ENCODE measurements around the gene RASGRP2.
"Not testable (repeated sequence)": the region's sequence is repeated elsewhere in the genome, so short reads cannot be mapped to it uniquely, and the experiment has no call there.

The RASGRP2 gene

DNA sequence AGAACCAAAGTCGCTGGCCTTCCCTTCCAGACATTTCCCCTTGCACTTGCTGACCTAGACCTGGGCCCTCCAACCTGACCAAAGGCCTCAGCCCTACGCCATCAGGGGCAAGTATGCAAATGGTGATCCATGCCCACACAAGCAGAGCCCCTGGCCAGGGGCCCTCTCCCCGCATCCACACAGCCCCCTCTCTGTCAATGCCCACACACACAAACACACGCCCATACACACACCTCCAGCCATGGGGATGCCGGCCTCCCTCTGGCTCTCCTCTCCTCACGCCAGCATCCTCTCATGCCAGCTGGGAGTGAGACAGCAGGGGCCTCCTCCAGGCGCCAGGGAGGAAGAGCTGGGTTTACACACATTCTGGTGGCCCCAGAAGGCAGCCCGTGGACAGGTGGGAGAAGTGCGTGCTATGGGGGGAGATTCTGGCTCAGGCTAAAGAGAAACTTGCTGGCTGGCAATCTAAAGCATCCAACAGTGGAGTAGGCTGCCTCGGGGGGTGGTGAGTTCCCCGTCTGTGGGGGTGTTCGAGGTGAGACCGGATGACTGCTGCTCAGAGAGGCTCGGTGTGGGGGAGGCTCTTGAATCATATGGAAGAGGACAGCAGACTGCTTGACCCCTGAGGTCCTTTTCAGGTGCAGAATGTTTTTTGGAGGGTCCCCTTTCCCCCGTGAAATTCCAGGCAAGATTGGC is 25.7 kb downstream of the RASGRP2 start:
- DNase-seq = no peak

DNA sequence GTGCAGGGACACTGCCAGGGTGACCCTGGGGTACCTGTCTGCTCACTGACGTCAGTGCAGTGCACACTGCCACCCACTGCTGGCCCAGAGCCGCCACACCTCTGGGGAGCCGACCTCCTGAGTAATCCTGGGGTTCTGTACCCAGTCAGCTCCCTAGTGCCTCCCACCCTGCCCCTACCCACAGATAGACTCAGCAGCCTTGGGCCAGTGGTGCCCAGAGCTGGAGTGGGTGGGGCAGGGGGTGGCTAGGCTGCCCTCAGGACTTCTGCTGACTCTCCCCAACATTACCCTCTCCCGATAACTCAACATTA is 26.7 kb downstream of the RASGRP2 start:
- DNase-seq = no peak

DNA sequence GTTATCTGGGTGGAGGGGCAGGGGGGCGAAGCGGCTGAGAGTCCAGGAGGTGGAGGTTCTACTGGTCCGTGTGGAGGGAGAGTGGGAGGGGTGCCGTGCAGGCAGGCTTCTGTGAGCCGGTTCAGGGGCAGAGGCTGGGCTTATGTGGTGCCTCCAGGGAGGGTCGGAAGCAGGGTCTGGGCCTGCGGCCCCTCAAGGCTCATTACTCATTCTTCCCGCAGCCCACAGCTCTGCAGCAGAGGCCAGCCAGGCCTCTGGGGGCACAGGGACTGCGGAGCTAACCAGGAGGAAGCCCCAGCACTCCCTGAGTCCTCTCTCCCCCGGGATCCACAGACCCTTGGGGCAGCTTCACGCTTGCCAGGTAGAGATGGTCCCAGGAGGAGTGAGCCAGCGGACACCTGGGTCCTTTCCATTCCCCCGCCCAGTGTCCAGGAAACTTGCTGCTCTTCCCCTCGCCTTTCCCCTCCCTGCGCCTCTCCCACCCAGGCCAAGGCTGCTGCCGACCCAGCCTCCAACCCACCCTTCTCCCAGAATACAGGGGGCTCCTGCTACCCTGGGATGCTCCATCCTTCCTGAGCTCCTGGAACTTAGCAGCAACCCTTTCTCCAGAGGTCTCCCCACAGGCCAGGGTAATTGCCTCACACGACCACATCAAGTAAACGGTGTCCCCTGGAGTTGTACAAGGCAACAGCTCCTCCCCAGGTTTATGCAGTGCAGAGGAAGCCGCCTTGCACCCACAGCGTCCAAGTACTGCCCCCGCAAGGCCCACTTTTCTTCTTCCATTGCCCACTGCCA is 27.3 kb downstream of the RASGRP2 start:
- no peak for DNase-seq

DNA sequence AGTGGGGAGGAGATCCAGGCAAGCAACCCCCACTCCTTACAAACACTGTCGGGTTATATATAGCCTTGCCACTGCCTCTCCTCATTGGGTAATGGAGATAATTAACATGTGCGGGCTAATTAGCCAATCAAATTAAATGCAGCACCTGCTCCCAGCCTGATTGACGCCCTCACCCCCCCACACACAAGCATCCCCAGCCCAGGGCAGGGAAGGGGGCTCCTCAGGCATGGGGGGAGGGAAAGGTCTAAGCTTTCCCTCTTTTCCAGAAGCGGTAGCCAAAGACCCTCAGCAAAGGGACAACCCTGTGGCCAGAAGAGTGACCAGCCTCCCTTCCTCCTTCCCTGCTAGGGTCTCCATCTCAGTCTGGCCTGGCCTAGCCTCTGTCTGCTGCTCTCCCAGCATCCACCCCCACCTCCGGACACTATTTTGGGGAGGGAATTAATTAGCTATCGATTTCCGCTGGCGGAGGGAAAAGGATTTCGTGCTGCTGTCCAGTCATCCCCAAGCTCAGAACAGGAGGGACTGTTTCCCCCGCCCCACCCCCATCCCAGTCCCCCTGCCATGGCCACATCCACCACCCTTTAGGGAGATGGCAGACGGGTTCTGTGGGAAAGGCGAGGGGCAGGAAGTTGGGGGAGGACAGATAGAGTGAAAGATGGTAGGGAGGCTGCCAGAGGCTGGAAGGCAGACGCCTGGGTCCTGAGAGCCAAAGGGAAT is 28.0 kb downstream of the RASGRP2 start:
- no peak for DNase-seq

DNA sequence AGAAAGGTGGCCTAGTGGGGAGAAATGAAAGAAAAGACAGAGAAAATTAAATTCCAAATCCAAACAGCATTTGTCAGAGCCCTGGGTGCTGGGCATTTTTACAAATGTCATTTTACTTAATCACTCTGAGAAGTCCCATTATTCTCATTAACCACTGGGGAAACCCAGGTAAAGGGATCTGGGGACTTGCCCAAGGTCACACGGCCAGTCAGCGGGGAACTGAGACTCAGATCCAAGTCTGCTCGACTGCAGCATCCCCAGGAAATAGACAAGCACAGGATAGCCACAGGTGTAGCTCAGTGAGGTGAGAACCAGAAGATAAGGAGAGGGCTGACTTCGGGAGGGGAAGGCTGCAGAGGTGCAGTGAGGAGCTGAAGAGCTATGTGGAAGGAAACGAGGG is 28.8 kb downstream of the RASGRP2 start:
- DNase-seq = no peak

DNA sequence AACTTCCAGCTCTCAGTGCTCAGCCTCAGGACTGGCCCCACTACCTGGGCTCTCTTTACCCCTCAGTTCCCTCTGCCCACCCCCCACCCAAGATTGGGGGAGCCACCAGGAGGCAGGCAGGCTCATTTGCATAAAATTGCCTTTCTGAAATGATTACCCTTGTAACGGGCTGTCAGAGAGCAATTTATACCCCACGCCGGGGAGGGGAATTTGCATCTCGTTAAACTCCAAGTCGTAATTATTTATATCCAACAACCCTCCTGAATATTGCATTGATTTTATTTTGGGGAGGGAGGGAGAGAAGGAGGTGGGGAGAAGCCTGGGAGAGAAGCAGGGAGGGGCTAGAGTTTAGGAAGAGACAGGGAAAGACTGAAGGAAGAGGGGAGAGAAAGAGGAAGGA is 29.3 kb downstream of the RASGRP2 start:
- no peak for DNase-seq

DNA sequence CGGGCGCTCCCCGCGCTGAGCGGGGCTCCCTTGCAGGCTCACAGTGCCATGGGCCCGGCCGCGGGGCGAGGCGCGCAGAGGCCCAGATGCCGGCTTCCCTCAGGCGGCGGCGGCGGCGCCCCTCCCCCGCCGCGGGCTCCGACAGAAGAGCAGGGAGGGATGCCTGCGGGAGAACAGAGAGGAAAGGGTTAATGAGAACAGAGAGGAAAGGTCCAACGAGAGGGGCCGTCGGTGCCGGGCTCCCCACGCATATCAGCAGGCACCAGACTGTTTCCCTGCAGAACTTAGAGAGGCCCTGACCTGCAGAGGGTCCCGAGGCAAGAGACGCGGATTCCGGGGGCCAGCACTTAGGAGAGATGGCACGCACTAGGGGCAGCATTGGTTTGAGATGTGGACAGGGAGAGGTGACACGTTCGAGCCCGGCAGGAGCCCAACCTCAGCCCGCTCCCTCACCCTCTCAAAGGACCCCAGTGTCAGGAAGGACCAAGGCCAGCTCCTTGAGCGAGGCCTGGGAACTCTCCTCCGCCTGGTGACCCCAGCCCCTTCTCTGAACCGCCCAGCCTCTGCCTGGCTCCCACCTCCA is 30.1 kb downstream of the RASGRP2 start:
- DNase-seq = no peak

DNA sequence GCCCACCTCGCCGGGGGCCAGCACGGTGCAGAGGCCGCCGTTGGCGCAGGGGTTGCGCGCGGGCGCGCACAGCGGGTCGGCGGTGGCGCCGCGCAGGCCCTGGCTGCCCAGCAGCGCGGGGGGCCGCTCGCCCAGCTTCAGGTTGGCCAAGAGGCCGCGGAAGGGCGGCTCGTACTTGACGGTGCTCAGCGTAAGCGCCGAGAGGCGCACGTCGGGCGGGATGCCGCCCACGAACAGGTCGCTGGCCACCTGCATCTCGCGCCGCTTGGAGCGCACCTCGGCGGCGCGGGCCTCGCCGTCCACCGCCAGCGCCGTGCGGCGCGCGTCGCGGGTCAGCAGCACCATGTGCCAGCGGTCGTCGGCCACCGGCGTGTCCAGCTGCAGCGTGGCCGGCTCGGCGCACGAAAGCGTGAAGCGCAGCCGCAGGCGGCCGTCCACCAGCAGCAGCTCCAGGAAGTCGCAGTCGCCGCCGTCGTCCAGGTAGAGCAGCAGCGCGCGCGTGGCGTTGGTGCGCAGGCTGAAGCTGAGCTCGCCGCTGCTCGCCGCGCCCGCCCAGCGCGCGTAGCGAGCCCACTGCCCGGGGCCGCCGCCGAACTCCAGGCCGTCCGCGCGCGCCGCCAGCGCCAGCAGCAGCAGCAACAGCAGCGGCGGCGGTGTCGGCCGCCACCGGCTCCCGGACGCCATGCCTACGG is 30.8 kb downstream of the RASGRP2 start:
- DNase-seq = peak; percentile 37

DNA sequence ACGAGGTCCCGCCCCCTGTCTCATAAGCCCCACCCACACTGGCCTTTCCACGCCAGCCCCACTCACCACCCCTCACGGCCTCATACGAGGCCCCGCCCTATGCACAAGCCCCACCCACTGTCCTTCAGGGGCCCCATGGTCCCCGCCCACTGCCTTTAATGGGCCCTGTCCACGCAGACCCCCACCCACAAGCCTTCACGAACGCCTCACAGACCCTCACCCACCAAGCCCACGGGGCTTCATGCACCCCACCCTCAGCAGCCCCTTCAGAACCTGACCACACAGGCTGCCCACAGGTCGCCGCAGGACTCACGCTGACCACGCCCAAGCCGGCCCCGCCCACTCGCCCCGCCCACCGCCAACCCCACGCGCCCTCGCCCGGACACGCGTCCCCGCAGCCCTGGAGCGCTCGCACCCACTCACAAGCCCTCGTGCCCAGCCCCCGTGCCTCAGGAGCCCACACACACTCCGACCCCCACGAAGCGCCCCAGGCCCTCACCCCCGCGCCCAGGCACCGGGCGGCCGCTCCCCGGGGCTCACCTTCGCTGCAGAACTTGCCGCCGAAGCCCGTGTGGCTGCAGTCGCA is 31.4 kb downstream of the RASGRP2 start:
- DNase-seq = no peak

DNA sequence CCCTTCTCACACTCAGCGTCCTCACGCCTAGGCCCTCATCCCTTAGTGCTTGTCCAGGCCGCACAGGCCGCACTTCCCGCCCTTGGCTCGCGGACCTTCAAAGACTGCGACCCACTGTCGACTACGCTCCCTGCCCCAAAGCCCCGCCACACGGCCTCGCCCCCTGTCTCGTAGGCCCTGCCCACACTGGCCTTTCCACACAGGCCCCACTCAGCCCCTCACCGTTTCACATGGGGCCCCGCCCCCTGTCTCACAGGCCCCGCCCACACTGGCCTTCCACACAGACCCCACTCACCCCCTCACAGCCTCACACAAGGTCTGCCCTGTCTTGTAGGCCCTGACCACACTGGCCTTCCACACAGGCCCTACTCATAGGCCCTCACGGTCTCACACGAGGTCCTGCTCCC is 32.0 kb downstream of the RASGRP2 start:
- no peak for DNase-seq

DNA sequence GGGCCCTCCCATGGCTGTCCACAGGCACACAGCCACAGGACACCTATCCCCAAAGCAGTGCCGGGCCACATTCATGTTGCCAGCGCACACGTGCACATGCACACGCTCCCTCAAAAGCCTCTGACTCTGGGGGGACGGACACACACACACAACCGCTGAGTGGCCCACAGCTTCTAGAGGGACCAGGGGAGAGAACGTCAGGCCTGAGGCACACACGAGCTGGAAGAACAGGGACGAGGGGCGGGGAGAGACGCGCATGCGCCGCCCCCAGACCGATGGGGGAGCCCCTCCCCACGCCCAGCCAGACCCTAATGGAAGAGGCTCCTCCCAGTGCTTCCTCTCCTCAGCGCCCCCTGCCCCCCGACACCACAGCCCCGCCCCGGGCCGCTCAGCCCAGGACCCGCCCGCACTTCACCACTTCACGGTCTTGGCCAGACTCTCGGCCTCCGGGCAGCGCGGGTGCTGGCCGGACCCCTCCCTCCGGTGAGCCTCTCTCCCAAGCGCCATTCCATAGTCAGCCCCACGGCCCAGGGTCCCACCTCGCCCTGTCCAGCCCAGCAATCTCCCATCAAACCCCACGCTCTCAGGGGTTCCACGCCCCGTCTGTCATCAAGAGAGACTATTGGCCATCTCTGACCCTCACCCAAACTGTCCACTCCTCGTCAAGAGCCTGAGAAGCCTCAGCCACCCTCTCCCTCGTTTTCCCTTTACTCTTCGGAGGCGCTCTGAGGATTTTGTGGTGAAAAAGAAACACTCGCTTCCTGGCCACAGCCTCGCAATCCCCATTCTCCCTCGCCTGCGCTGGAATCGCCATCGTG is 32.6 kb downstream of the RASGRP2 start:
- no peak for DNase-seq

DNA sequence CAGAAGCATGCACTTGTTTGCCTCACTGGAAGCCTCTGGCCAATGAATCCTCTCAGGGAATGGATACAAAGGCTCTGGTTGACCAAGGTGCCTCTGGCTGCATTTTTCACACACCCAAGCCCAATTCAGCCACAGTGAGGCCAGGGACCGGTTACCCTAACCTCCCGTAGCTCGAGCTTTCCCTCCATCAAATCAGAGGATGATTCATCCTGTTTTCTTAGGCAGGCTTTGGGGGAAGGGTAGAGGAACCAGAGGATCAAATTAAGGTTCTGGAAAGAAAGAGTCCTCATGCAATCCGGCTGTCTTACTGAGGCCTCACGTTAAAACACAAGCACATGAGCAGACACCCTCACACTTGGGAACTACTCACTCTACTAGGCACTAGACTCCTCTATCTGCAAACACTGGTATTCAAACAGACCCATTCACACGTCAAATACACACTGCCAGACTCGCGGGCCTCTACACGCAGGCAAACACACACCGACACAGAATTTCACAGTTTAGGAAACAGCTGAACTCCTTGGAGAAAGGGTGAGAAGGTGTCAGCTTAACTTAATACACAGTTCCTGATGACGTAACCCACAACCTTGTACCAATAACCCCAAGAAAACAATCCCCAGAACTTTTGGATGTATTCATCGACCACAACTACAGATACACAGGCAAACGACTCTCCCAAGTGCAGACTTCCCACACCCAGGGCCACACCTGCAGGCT is 33.4 kb downstream of the RASGRP2 start:
- peak; percentile 60 for DNase-seq

DNA sequence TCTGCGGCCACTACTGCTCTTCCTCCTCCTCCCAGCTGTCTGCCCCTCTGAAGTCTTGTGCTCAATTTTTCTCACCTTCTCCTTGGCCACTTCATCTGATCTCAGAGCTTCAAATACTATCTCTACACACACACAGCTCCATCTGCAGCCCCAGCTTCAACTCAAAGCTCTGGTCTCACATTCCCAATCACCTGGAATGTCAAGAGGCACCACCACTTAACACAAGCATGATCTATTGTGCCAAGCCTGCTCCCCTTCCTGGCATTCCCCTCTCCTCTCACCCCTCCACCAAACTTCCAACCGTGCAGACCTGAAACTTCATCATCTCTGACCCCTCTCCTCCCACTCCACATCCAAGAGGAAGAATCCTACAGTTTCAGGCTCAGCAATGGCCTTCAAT is 38.4 kb downstream of the RASGRP2 start:
- no peak for DNase-seq

DNA sequence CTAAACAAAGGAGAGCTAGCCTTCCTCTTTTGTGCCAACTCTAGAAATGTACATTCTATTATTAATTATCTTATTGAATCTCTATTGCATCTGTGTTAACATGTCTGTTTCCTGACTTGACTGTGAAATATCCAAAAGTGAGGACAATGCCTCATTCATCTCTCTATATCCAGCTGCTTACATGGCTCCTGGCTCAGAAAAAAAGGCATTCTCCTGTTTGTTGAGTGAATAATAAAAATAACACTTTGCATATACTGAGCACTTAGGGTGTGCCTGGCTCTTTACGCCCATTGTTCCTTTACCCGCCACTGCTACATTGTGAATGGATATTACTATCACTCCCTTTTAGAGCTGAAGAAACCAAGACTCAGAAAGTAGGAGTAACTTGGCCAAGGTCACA is 40.9 kb downstream of the RASGRP2 start:
- DNase-seq = no peak

DNA sequence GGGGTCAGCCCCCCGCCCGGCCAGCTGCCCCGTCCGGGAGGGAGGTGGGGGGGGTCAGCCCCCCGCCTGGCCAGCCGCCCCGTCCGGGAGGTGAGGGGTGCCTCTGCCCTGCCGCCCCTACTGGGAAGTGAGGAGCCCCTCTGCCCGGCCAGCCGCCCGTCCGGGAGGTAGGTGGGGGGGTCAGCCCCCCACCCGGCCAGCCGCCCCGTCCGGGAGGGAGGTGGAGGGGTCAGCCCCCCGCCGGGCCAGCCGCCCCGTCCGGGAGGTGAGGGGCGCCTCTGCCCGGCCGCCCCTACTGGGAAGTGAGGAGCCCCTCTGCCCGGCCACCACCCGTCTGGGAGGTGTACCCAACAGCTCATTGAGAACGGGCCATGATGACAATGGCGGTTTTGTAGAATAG is 42.0 kb downstream of the RASGRP2 start:
- DNase-seq = not testable (repeated sequence)

DNA sequence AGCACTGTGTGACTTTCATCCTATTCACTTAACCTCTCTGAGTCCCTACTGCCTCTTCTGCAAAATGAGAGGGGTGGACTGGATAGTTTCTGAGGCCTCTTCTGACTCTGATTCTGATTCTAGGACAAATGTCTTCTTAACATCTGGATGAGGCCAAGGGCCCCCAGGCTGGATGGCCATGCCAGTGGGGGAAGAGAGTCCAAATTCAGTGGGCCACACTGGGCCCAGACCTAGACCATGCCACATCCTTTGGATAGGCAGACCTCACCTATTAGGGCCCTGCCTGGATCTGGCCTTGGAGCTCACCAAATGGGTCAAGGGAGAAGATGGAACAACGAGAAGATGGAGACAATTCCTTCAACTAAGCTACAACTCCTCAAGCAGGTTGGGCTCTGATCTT is 45.5 kb downstream of the RASGRP2 start:
- DNase-seq = no peak

DNA sequence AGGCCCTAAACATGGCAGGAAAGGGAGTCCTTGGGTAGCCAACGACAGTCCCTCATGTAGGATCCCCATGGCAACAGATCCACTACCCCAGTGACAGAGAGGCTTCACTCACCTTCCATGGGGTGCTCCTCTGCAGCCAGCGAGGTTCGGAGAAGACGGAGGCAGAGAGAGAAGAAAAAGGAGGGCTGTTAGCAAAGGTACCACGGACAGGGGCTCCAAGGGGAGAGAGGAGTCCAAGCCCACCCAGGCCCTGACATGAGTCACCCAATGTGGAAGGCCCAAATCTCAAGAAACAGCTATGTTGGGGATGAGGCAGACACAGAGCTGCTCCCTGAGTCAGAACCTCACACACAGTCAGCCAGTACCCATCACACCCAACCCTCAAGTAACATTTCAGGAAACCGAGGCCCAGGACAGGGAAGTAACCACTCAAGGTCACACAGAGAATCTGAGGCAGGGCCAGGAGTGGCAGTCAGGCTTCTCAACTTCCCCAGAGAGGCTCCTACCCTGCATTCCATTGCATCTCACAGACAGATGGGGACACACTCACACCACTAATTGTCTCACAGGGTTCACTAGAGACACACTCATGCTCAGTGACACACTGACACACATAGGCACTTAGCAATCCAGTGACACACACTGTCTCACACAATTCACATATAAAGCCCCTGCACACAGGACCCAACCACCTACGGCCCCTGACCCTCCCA is 46.1 kb downstream of the RASGRP2 start:
- DNase-seq = no peak

DNA sequence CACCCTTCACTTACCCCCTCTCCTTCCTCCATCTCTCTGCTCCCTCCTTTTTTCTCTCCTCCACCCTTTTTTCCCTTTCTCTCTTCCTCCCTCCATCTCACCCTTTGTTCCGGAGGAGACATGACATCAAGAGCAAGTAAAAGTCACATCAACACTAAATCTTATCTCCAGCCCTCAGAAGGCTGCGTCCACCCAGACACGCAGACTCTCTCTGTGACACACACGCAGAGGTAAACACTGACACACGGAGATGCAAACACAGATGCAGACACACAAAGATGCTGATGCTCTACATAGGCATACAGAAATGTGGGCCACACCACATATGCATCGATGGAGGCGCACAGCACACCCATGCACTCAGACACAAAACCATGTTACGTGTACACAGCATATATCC is 47.9 kb downstream of the RASGRP2 start:
- DNase-seq = no peak

DNA sequence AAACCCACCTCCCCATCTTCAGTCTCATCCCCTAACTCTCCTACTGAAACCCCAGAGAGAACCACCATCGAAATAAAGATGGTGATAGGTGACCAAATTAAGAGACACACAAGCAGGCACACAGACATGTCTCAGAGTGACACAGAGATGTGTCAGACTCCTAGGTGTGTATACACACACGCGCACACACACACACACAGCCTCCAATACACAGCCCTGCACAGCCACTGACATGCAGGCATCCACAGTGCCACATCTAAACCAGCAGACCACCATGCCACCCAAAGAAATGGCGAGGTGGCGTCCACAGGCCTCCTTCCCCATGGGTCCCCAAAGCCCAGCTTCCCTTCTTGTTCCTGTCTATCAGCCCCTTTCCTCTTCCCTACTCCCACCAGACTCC is 48.4 kb downstream of the RASGRP2 start:
- no peak for DNase-seq

DNA sequence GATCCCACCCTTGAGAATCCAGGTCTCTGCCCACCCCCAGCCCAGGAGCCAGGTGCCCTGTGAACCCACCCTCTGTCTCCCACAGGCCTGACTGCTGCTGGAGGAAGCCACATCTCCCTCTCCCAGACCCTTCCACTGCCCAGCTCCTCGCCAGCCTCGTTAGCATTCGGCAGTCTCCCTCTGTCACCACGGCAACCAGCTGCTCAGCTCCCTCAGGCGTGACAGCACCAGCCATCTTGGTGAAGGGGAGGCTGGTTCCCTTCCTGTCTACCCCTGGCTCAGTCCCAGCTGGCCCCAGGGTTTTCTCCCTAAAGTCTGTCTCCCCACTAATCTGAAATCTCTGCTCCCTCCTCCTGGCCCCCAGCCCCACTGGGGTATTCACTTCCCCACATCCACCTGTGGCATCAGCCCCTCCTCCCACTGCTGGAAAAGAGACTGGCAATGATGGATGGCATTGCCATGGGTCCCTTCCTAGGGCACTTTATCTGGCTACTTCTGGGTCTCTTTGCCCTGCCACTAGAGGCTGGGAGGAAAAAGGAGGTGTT is 49.0 kb downstream of the RASGRP2 start:
- no peak for DNase-seq

Measured in fibroblast of skin of scalp (primary cell).